ENCODE results near the gene MACROD2. TPM values are rescaled to one million over a fixed set of nuclear protein-coding genes. Genes with fewer than 3 reads are reported as not detected.

The MACROD2 gene
- total RNA-seq, 1 experiment from 2014 or later: 1.4 TPM

GRCh38 chr20:15076785-15077184 is 1081.5 kb downstream of the MACROD2 start:
- ChIA-PET CTCF (no interaction called here), POLR2A (ENCODE audit: low non-redundant PET) (no interaction called here)
- TF ChIP-seq CTCF (conservative IDR thresholded peaks at IDR 0.05; ENCODE audit: low read depth, low read length) (no peak), EZH2 (IDR thresholded peaks at IDR 0.05; ENCODE audit: borderline replicate concordance, low read depth, low read length, poor library complexity, severe bottlenecking) (no peak)
- DNase-seq (ENCODE audit: low spot score): no peak
- intact Hi-C loops (cut with micrococcal nuclease; ENCODE audit: unreplicated experiment): no loop called here
- peaks cover 10% of the 10 kb centered on the region for H3K9me3 ChIP-seq (ENCODE audit: low read depth, low read length, poor library complexity, severe bottlenecking)
- no peak overlapping the region for H3K27ac ChIP-seq (ENCODE audit: low read depth, low read length, poor library complexity, severe bottlenecking)
- no peak overlapping the region for H3K4me3 ChIP-seq (ENCODE audit: low read depth, low read length, poor library complexity, severe bottlenecking)
- no peaks in the 10 kb centered on the region for H3K4me1 ChIP-seq (ENCODE audit: insufficient read depth, low read length, poor library complexity, severe bottlenecking)
- H3K27me3 ChIP-seq (replicated peaks; ENCODE audit: insufficient read depth, low read depth, low read length, poor library complexity): no peaks in the 10 kb centered on the region
- no TSS peak for BruUV-seq (replicated peaks)
- no peaks in the 10 kb centered on the region for H3K36me3 ChIP-seq (ENCODE audit: insufficient read depth, low read length, poor library complexity, severe bottlenecking)

- no peak for DNase-seq (ENCODE audit: low spot score)
- Histone ChIP-seq H3K27ac (ENCODE audit: low read depth, low read length, poor library complexity, severe bottlenecking) (no peak overlapping the region), H3K9me3 (ENCODE audit: low read depth, low read length, poor library complexity, severe bottlenecking) (peaks cover 11% of the 10 kb centered on the region), H3K4me3 (ENCODE audit: low read depth, low read length, poor library complexity, severe bottlenecking) (no peak overlapping the region), H3K4me1 (ENCODE audit: insufficient read depth, low read length, poor library complexity, severe bottlenecking) (no peaks in the 10 kb centered on the region), H3K36me3 (ENCODE audit: insufficient read depth, low read length, poor library complexity, severe bottlenecking) (no peaks in the 10 kb centered on the region), H3K27me3 (replicated peaks; ENCODE audit: insufficient read depth, low read depth, low read length, poor library complexity) (no peaks in the 10 kb centered on the region)
- POLR2A ChIA-PET (ENCODE audit: low non-redundant PET): no interaction called here
- TF ChIP-seq CTCF (conservative IDR thresholded peaks at IDR 0.05; ENCODE audit: low read depth, low read length) (no peak), EZH2 (IDR thresholded peaks at IDR 0.05; ENCODE audit: borderline replicate concordance, low read depth, low read length, poor library complexity, severe bottlenecking) (no peak)
- no TSS peak for BruUV-seq (replicated peaks)
- CTCF ChIA-PET: no interaction called here
- intact Hi-C loops (cut with micrococcal nuclease; ENCODE audit: unreplicated experiment): no loop called here
These were observed 1082.5 kb downstream of the MACROD2 start for GRCh38 chr20:15077733-15078250.

GRCh38 chr20:15079594-15080340 is 1084.5 kb downstream of the MACROD2 start:
- no TSS peak for BruUV-seq (replicated peaks)
- TF ChIP-seq EZH2 (IDR thresholded peaks at IDR 0.05; ENCODE audit: borderline replicate concordance, low read depth, low read length, poor library complexity, severe bottlenecking) (no peak), CTCF (conservative IDR thresholded peaks at IDR 0.05; ENCODE audit: low read depth, low read length) (no peak)
- ChIA-PET CTCF (interaction anchor here (0.7 kb wide), 1 partner anchor 90 kb away, joined by 3 read pairs; no protein-coding TSS in a partner anchor), POLR2A (ENCODE audit: low non-redundant PET) (no interaction called here)
- Histone ChIP-seq H3K27me3 (replicated peaks; ENCODE audit: insufficient read depth, low read depth, low read length, poor library complexity) (no peaks in the 10 kb centered on the region), H3K36me3 (ENCODE audit: insufficient read depth, low read length, poor library complexity, severe bottlenecking) (no peaks in the 10 kb centered on the region), H3K9me3 (ENCODE audit: low read depth, low read length, poor library complexity, severe bottlenecking) (peaks cover 11% of the 10 kb centered on the region), H3K4me1 (ENCODE audit: insufficient read depth, low read length, poor library complexity, severe bottlenecking) (no peaks in the 10 kb centered on the region), H3K4me3 (ENCODE audit: low read depth, low read length, poor library complexity, severe bottlenecking) (no peak overlapping the region), H3K27ac (ENCODE audit: low read depth, low read length, poor library complexity, severe bottlenecking) (no peak overlapping the region)
- intact Hi-C loops (cut with micrococcal nuclease; ENCODE audit: unreplicated experiment): no loop called here
- DNase-seq (ENCODE audit: low spot score): no peak
